Body of pancreas (tissue), 4 donors: Measurements from ENCODE around the gene CRKL. TPM values are rescaled to one million over a fixed set of nuclear protein-coding genes. Genes with fewer than 3 reads are reported as not detected.

Experiments used
- ATAC-seq: fragments of 150-250 bp; one replicate; pipeline ENCODE4 v1.9.1; 2016
- DNase-seq, 4 donors: peaks; one replicate each; pipeline ENCODE4 v3.0.0-alpha.2; 2019
- H3K27ac ChIP-seq, 4 donors: fragments of 200-600 bp; sonication (generic); 1 replicate in 3 of 4; 2 replicates in 1 of 4; pipeline versions ENCODE4 v1.5.1 to v1.6.1; 2016 to 2019; ENCODE audit warnings: mild to moderate bottlenecking in 1 of 4, mixed read lengths in 1 of 4, moderate library complexity in 1 of 4
- H3K27me3 ChIP-seq, 2 donors: fragments of 200-600 bp; sonication (generic); one replicate each; pipeline ENCODE4 v1.6.0; 2016; ENCODE audit warnings: mild to moderate bottlenecking in 1 of 2
- H3K36me3 ChIP-seq, 2 donors: fragments of 200-600 bp; sonication (generic); replicated peaks in 1 of 2; 2 replicates each; pipeline ENCODE4 v1.5.1; 2016; ENCODE audit warnings: low read depth in 2 of 2; ENCODE audit not compliant: insufficient read depth in 1 of 2
- H3K4me1 ChIP-seq: fragments of 200-600 bp; sonication (generic); one replicate; pipeline ENCODE4 v1.6.0; 2016
- H3K4me3 ChIP-seq, 2 donors: fragments of 200-600 bp; sonication (generic); 1 replicate in 1 of 2; 2 replicates in 1 of 2; pipeline ENCODE4 v1.5.1; 2016 to 2019
- H3K9me3 ChIP-seq, 3 donors: fragments of 200-600 bp; sonication (generic); 1 replicate in 2 of 3; 2 replicates in 1 of 3; pipeline ENCODE4 v1.5.1; 2016
- POLR2A ChIP-seq, 3 donors: fragments of 450-650 bp; IDR thresholded peaks; one replicate each; pipeline ENCODE4 v1.6.1; 2016; ENCODE audit warnings: antibody characterized with exemption in 3 of 3, mild to moderate bottlenecking in 2 of 3
- WGBS, 2 donors: methylation state at CpG; one replicate each; pipeline ENCODE4 v1.1.5; 2017; 5-methylcytosine and 5-hydroxymethylcytosine counted together
- intact Hi-C: fragments of 100-400 bp; cut with DNase I; formaldehyde crosslinking; loops from one replicate; pipeline ENCODE4 v1.15.1; 2023
- total RNA-seq, 2 donors: library from RNA; depleted of rRNA; stranded (reverse); fragments of >200 nt; gene quantifications; one replicate each; pipeline ENCODE4 v1.1.0, GENCODE V29; 2016
- TF ChIP-seq, protein P1 (sequence below), 7 experiments: fragments of 450-650 bp in 4 of 7; fragments of 200-600 bp in 3 of 7; sonication (generic) in 3 of 7; IDR thresholded peaks; one replicate each; pipeline ENCODE4 v1.5.1; 2016 to 2019; ENCODE audit warnings: antibody characterized with exemption in 7 of 7

CRKL gene
- total RNA-seq, 2 donors from 2014 or later = 18.2 to 25.4 TPM

DNA sequence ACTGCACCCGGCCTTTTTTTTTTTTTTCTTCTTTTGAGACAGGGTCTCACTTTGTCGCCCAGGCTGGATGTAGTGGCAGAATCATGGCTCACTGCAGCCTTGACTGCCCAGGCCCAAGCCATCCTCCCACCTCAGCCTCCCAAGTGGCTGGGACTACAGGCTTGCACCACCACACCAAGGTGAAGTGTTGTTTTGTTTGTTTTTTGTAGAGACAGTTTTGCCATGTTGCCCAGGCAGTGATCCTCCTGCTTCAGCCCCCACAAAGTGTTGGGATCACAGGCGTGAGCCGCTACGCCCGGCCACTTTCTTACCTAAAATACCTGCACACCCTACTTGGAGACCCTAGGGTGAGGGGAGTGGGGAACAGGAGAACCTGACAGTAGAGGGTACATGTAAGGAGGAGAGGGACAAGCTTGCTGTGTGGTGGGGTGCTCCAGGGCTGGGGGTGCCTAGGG lies 45.3 kb downstream of the CRKL start:
- intact Hi-C loops = loop anchor here (10.0 kb wide), 2 partner anchors 48 to 52 kb away; partner anchors contain the start of genes CRKL and P2RX6
- TF ChIP-seq, protein P1, sequence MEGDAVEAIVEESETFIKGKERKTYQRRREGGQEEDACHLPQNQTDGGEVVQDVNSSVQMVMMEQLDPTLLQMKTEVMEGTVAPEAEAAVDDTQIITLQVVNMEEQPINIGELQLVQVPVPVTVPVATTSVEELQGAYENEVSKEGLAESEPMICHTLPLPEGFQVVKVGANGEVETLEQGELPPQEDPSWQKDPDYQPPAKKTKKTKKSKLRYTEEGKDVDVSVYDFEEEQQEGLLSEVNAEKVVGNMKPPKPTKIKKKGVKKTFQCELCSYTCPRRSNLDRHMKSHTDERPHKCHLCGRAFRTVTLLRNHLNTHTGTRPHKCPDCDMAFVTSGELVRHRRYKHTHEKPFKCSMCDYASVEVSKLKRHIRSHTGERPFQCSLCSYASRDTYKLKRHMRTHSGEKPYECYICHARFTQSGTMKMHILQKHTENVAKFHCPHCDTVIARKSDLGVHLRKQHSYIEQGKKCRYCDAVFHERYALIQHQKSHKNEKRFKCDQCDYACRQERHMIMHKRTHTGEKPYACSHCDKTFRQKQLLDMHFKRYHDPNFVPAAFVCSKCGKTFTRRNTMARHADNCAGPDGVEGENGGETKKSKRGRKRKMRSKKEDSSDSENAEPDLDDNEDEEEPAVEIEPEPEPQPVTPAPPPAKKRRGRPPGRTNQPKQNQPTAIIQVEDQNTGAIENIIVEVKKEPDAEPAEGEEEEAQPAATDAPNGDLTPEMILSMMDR (IDR thresholded peaks at IDR 0.05) = no peak
- no peak for TF ChIP-seq POLR2A (IDR thresholded peaks at IDR 0.05)
- Histone ChIP-seq H3K27me3 (peaks cover 0 to 3% of the 10 kb centered on the region in 2 donors), H3K4me3 (no peak overlapping the region), H3K9me3 (no peaks in the 10 kb centered on the region), H3K36me3 (no peaks in the 10 kb centered on the region), H3K4me1 (peaks cover 19% of the 10 kb centered on the region), H3K27ac (no peak overlapping the region)
- 78 to 87% methylated on average over 6 of the region's 6 CpGs for WGBS, 2 donors
- ATAC-seq = no peak
- no peak for DNase-seq

DNA sequence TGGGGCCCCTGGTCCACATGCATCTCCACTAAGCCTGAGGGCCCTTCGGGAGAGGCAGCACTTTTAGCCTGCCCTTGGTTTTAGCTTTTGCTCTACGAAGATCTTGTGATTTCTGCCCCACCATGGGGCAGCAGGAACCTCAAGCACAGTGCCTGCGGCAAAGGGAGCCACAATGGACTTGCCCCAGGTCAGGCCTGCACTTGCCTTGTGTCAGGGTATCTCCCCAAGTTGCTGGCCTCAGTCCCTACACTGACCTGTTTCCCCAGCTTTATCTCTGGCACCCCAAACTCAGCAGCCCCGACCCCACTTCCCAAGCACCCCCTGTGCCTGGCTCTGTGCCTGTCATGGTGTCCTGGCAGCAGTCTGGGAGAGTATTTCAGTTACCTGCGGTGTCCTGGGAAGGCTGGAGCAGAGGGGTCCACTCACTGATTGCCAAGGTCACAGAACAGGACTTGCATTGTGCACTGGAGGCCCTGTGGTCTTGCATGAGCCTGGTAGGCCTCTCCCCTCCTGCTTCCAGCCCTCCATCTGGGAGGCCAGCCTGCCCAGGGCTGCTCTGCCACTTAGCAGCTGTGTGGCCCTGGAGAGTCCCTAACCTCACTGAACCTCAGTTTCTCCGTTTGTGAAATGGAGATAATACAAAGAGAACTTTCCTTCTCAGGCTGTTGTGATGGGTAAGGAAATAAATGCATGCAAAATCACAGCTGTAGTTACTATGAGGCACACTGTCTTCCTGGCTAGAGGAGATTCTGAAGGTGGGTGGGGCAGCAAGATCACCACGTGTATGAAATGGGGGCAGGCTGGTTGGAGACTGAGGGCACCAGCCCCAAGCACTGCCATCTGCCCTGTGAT lies 46.2 kb downstream of the CRKL start:
- Histone ChIP-seq H3K27me3 (peaks cover 0 to 3% of the 10 kb centered on the region in 2 donors), H3K4me3 (no peak overlapping the region), H3K36me3 (no peaks in the 10 kb centered on the region), H3K27ac (no peak overlapping the region), H3K4me1 (peaks cover 11% of the 10 kb centered on the region), H3K9me3 (no peaks in the 10 kb centered on the region)
- intact Hi-C loops = loop anchor here (10.0 kb wide), 2 partner anchors 49 to 51 kb away; partner anchors contain the start of genes CRKL and P2RX6
- whole genome bisulfite sequencing, 2 donors = 67 to 77% methylated on average over 6 to 7 of the region's 7 CpGs
- no peak for DNase-seq
- TF ChIP-seq POLR2A (IDR thresholded peaks at IDR 0.05) = no peak
- ATAC-seq = no peak

DNA sequence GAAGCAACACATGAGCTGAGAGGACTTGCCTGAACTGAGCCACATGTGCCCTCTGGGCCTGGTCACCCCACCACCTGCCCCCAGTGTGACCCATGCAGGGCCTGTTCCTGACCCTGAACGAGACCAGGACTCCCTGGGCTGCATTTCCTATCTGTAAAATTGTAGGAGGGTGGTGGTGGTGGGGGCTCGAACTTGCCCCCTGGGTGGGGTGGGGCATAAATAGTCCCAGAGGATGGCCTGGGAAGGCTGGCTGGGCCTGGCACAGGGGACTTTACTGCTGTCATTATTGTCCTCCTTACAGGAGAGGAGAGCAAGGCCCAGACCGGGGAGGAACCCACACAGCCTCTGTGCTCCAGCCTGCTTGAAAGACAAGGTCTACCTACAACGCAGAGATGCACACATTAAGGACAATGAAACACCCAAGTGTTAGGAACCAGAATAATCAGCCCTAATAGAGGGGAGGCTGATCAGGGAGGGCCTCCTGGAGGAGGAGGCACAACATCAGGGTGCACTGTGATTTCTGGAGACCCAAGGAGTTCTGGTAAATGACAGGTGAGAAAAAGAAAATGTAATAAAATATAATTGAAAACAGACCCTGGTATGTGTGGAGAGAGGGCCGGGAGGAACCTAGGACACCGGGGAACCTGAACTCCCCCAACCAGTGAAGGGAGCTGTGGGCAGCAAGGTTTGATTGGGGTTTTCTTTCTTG lies 47.0 kb downstream of the CRKL start:
- no peak for ATAC-seq
- DNase-seq = no peak
- peaks cover 0 to 3% of the 10 kb centered on the region in 2 donors for H3K27me3 ChIP-seq
- H3K4me3 ChIP-seq = no peak overlapping the region
- H3K9me3 ChIP-seq = no peaks in the 10 kb centered on the region
- no peak overlapping the region for H3K27ac ChIP-seq
- 56 to 66% methylated on average over 6 of the region's 6 CpGs for WGBS, 2 donors
- no peaks in the 10 kb centered on the region for H3K36me3 ChIP-seq
- H3K4me1 ChIP-seq = peaks cover 11% of the 10 kb centered on the region
- no peak for TF ChIP-seq POLR2A (IDR thresholded peaks at IDR 0.05)
- TF ChIP-seq, protein P1 (IDR thresholded peaks at IDR 0.05) = no peak
- intact Hi-C loops = loop anchor here (10.0 kb wide), 2 partner anchors 49 to 51 kb away; partner anchors contain the start of genes CRKL and P2RX6

DNA sequence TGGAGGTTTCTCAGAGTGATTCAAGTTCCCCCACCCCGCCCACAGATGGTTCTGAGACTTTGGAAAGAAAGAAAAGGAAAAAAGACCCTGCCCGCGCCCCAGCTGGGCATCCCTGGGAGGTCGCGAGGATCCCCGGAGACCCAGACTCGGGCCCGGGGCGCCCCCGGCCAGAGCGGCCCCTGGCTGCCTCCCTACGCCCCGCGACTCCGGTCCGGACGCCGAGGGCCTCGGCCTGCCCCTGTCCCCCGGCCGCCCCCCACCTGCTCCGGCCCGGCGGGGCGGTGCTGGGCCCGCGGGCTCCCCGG lies 47.5 kb downstream of the CRKL start:
- intact Hi-C loops = loop anchor here (10.0 kb wide), 2 partner anchors 50 kb away; partner anchors contain the start of genes CRKL and P2RX6
- 2 to 14% methylated on average over 4 to 28 of the region's 28 CpGs for WGBS, 2 donors

More for the DNA sequence above, 47.5 kb downstream of the CRKL start:
- ATAC-seq (no peak), DNase-seq (no peak)
- Histone ChIP-seq H3K27ac (no peak overlapping the region), H3K36me3 (no peaks in the 10 kb centered on the region), H3K4me1 (peaks cover 11% of the 10 kb centered on the region), H3K27me3 (peaks cover 0 to 3% of the 10 kb centered on the region in 2 donors), H3K4me3 (no peak overlapping the region), H3K9me3 (no peaks in the 10 kb centered on the region)
- no peak for TF ChIP-seq POLR2A (IDR thresholded peaks at IDR 0.05)
- TF ChIP-seq, protein P1 (IDR thresholded peaks at IDR 0.05) = no peak
